T-cell (primary cell): ENCODE measurements around the gene GLIS1. TPM values are rescaled to one million over a fixed set of nuclear protein-coding genes. Genes with fewer than 3 reads are reported as not detected.

ENCODE experiments used
- ATAC-seq, 4 experiments: fragments of 200-7000 bp in 3 of 4; fragments of 150-1000 bp in 1 of 4; cut with Tn5 transposase; replicated peaks in 1 of 4; 1 replicate in 3 of 4; 2 replicates in 1 of 4; pipeline ENCODE4 v1.10.0; 2021; ENCODE audit warnings: moderate library complexity in 3 of 4, mild to moderate bottlenecking in 2 of 4, moderate number of reproducible peaks in 1 of 4
- CTCF ChIA-PET, 2 donors: fragments of 300-600 bp; sonication (Branson Sonifier 250); formaldehyde crosslinking; loops; one replicate each; lab custom pipeline; 2022; ENCODE audit warnings: antibody characterized with exemption in 2 of 2; lab: Charles Lee
- POLR2A ChIA-PET, 2 donors: fragments of 300-600 bp; sonication (Branson Sonifier 250); formaldehyde crosslinking; loops; one replicate each; lab custom pipeline; 2022; ENCODE audit warnings: antibody characterized with exemption in 2 of 2; lab: Charles Lee
- DNase-seq, 35 experiments: peaks; one replicate each; pipeline versions ENCODE4 v3.0.0 to v3.0.0-alpha.2; 2013 to 2023
- H3K27ac ChIP-seq: one replicate; pipeline ENCODE4 v1.5.1; 2013; ENCODE audit warnings: low read length
- H3K27me3 ChIP-seq, 2 experiments: replicated peaks in 1 of 2; 1 replicate in 1 of 2; 2 replicates in 1 of 2; pipeline versions ENCODE4 v1.6.1 to v1.7.0; 2013; ENCODE audit warnings: low read length in 1 of 2, mixed read lengths in 1 of 2; ENCODE audit not compliant: control insufficient read depth in 2 of 2, insufficient read depth in 2 of 2; ENCODE audit errors: extremely low read depth in 1 of 2
- H3K36me3 ChIP-seq, 2 donors: 1 replicate in 1 of 2; 2 replicates in 1 of 2; pipeline versions ENCODE4 v1.6.1 to v1.7.0; 2013; ENCODE audit warnings: low read length in 1 of 2; ENCODE audit not compliant: control insufficient read depth in 2 of 2, insufficient read depth in 1 of 2; ENCODE audit errors: extremely low read depth in 1 of 2
- H3K4me1 ChIP-seq, 2 experiments: 1 replicate in 1 of 2; 2 replicates in 1 of 2; pipeline versions ENCODE4 v1.6.1 to v1.7.0; 2013; ENCODE audit warnings: low read length in 2 of 2, mixed read lengths in 1 of 2; ENCODE audit not compliant: insufficient read depth in 2 of 2, control insufficient read depth in 1 of 2; ENCODE audit errors: extremely low read depth in 1 of 2
- H3K4me3 ChIP-seq, 2 donors: 1 replicate in 1 of 2; 2 replicates in 1 of 2; pipeline versions ENCODE4 v1.5.1 to v1.7.0; 2013; ENCODE audit warnings: mild to moderate bottlenecking in 2 of 2, low read length in 1 of 2, moderate library complexity in 1 of 2; ENCODE audit not compliant: control insufficient read depth in 1 of 2; ENCODE audit errors: extremely low read depth in 1 of 2
- H3K9me3 ChIP-seq: 2 replicates; pipeline ENCODE4 v1.7.0; 2013
- H3K27ac Mint-ChIP-seq, 2 donors: one replicate each; pipeline ENCODE4 v1.8.0; 2020 to 2021; ENCODE audit warnings: mild to moderate bottlenecking in 2 of 2, mixed read lengths in 2 of 2
- H3K27me3 Mint-ChIP-seq, 2 donors: one replicate each; pipeline ENCODE4 v1.8.0; 2021 to 2022; ENCODE audit warnings: mixed read lengths in 2 of 2
- H3K36me3 Mint-ChIP-seq: one replicate; pipeline ENCODE4 v1.8.0; 2021; ENCODE audit warnings: mixed read lengths
- H3K4me1 Mint-ChIP-seq, 3 donors: one replicate each; pipeline ENCODE4 v1.8.0; 2020 to 2022; ENCODE audit warnings: mixed read lengths in 3 of 3, mild to moderate bottlenecking in 1 of 3
- H3K4me3 Mint-ChIP-seq, 3 donors: one replicate each; pipeline ENCODE4 v1.8.0; 2020 to 2022; ENCODE audit warnings: mild to moderate bottlenecking in 3 of 3, mixed read lengths in 3 of 3, moderate library complexity in 3 of 3
- H3K9me3 Mint-ChIP-seq, 3 donors: one replicate each; pipeline ENCODE4 v1.8.0; 2020 to 2022; ENCODE audit warnings: mixed read lengths in 3 of 3
- WGBS: methylation state at CpG from one replicate; pipeline ENCODE4 v1.1.5; 2013; ENCODE audit warnings: missing lambda C conversion rate; ENCODE audit not compliant: insufficient coverage; 5-methylcytosine and 5-hydroxymethylcytosine counted together
- total RNA-seq, 35 experiments: library from RNA in 6 of 35; stranded (reverse) in 6 of 35; fragments of 120-200 nt in 1 of 35; gene quantifications; one replicate each; pipeline versions ENCODE4 v1.2.1 to v1.2.4 and lab custom pipeline; 2013 to 2026

Gene GLIS1
- not detected for total RNA-seq
- total RNA-seq (2013): 0.04 TPM
- total RNA-seq (lab: John Stamatoyannopoulos, UW): 0 to 0.12 (median 0) reads per million in 29 experiments

GRCh38 chr1:53739109-53739681 lies at the start of gene GLIS1:
GLIS1 (minus strand) TSS chr1:53739164; CDS start chr1:53738064, 1,100 bp downstream.
- peaks cover 0 to 11% of the 10 kb centered on the region in 2 experiments for H3K4me1 ChIP-seq
- 1% methylated on average over 71 of the region's 73 CpGs for WGBS
- ChIA-PET POLR2A (no interaction called here), CTCF (no interaction called here)
- ATAC-seq: peak; percentile 79 to 88 (median 85)
- no peaks in the 10 kb centered on the region for H3K9me3 ChIP-seq
- Mint-ChIP-seq H3K4me1 (peaks cover 0 to 8% (median 7%) of the 10 kb centered on the region in 3 donors), H3K27me3 (peaks cover 45 to 59% of the 10 kb centered on the region in 2 donors), H3K9me3 (peaks cover 3 to 9% (median 3%) of the 10 kb centered on the region in 3 donors), H3K4me3 (peak within 1 kb of the TSS; percentile 51 to 75 (median 64)), H3K27ac (no peak within 1 kb of the TSS), H3K36me3 (no peaks in the 10 kb centered on the region)
- H3K27ac ChIP-seq: no peak within 1 kb of the TSS
- peak within 1 kb of the TSS in 1 of 2 donors; percentile 66 for H3K4me3 ChIP-seq
- peaks cover 5 to 37% of the 10 kb centered on the region in 2 experiments for H3K27me3 ChIP-seq
- DNase-seq: peak in 12 of 35 experiments; percentile 2 to 39 (median 14)
- H3K36me3 ChIP-seq: no peaks in the 10 kb centered on the region

GRCh38 chr1:53787655-53788054 lies 48.7 kb upstream of the GLIS1 start:
- H3K27ac Mint-ChIP-seq: no peak overlapping the region
- H3K4me1 ChIP-seq: no peaks in the 10 kb centered on the region
- ChIA-PET CTCF (no interaction called here), POLR2A (no interaction called here)
- H3K4me1 Mint-ChIP-seq: no peaks in the 10 kb centered on the region
- H3K4me3 Mint-ChIP-seq: no peak overlapping the region
- H3K9me3 Mint-ChIP-seq: no peaks in the 10 kb centered on the region
- no peak for ATAC-seq
- no peak overlapping the region for H3K27ac ChIP-seq
- WGBS: no CpG with 5 or more reads among the region's 3 CpGs
- H3K27me3 Mint-ChIP-seq: no peaks in the 10 kb centered on the region
- no peaks in the 10 kb centered on the region for H3K27me3 ChIP-seq
- DNase-seq: no peak
- H3K36me3 ChIP-seq: peaks cover 0 to 47% of the 10 kb centered on the region in 2 donors
- no peak overlapping the region for H3K4me3 ChIP-seq
- peaks cover 53% of the 10 kb centered on the region for H3K36me3 Mint-ChIP-seq
- H3K9me3 ChIP-seq: no peaks in the 10 kb centered on the region

- H3K27me3 Mint-ChIP-seq: no peaks in the 10 kb centered on the region
- no peaks in the 10 kb centered on the region for H3K9me3 Mint-ChIP-seq
- no peak overlapping the region for H3K4me3 Mint-ChIP-seq
- H3K4me1 Mint-ChIP-seq: no peaks in the 10 kb centered on the region
- ChIA-PET POLR2A (no interaction called here), CTCF (no interaction called here)
- Histone ChIP-seq H3K9me3 (no peaks in the 10 kb centered on the region), H3K27ac (no peak overlapping the region), H3K4me1 (no peaks in the 10 kb centered on the region), H3K4me3 (no peak overlapping the region), H3K36me3 (peaks cover 0 to 44% of the 10 kb centered on the region in 2 donors), H3K27me3 (no peaks in the 10 kb centered on the region)
- H3K36me3 Mint-ChIP-seq: peaks cover 59% of the 10 kb centered on the region
- WGBS: no CpG with 5 or more reads among the region's 1 CpG
- H3K27ac Mint-ChIP-seq: no peak overlapping the region
- no peak for ATAC-seq
- DNase-seq: no peak
Observed at GRCh38 chr1:53783056-53783455, 44.1 kb upstream of the GLIS1 start.

- ATAC-seq (no peak), DNase-seq (no peak)
- no peaks in the 10 kb centered on the region for H3K27me3 Mint-ChIP-seq
- H3K27me3 ChIP-seq: no peaks in the 10 kb centered on the region
- no peak overlapping the region for H3K4me3 ChIP-seq
- POLR2A ChIA-PET: no interaction called here
- H3K4me1 ChIP-seq: no peaks in the 10 kb centered on the region
- H3K27ac Mint-ChIP-seq: no peak overlapping the region
- H3K9me3 ChIP-seq: no peaks in the 10 kb centered on the region
- no peak overlapping the region for H3K27ac ChIP-seq
- no peak overlapping the region for H3K4me3 Mint-ChIP-seq
- WGBS: 100% methylated on average over 1 of the region's 3 CpGs
- no peaks in the 10 kb centered on the region for H3K9me3 Mint-ChIP-seq
- H3K36me3 ChIP-seq: peaks cover 0 to 42% of the 10 kb centered on the region in 2 donors
- H3K36me3 Mint-ChIP-seq: peaks cover 63% of the 10 kb centered on the region
- CTCF ChIA-PET: no interaction called here
- H3K4me1 Mint-ChIP-seq: no peaks in the 10 kb centered on the region
Observed at GRCh38 chr1:53781654-53782053, 42.7 kb upstream of the GLIS1 start.

GRCh38 chr1:53777272-53777671 lies 38.3 kb upstream of the GLIS1 start:
- ChIA-PET CTCF (no interaction called here), POLR2A (no interaction called here)
- ATAC-seq (no peak), DNase-seq (no peak)
- no CpG with 5 or more reads among the region's 1 CpG for WGBS
- Mint-ChIP-seq H3K27me3 (no peaks in the 10 kb centered on the region), H3K27ac (no peak overlapping the region), H3K4me3 (no peak overlapping the region), H3K4me1 (no peaks in the 10 kb centered on the region), H3K36me3 (peaks cover 46% of the 10 kb centered on the region), H3K9me3 (no peaks in the 10 kb centered on the region)
- Histone ChIP-seq H3K4me1 (no peaks in the 10 kb centered on the region), H3K36me3 (peaks cover 0 to 30% of the 10 kb centered on the region in 2 donors), H3K27me3 (no peaks in the 10 kb centered on the region), H3K27ac (no peak overlapping the region), H3K9me3 (no peaks in the 10 kb centered on the region), H3K4me3 (no peak overlapping the region)

GRCh38 chr1:53771648-53772047 lies 32.7 kb upstream of the GLIS1 start:
- Mint-ChIP-seq H3K9me3 (no peaks in the 10 kb centered on the region), H3K27me3 (no peaks in the 10 kb centered on the region), H3K27ac (no peak overlapping the region), H3K4me1 (peaks cover 0 to 10% (median 8%) of the 10 kb centered on the region in 3 donors), H3K36me3 (peaks cover 49% of the 10 kb centered on the region), H3K4me3 (no peak overlapping the region)
- DNase-seq (no peak), ATAC-seq (no peak)
- peaks cover 0 to 9% of the 10 kb centered on the region in 2 donors for H3K36me3 ChIP-seq
- H3K9me3 ChIP-seq: no peaks in the 10 kb centered on the region
- WGBS: no CpG with 5 or more reads among the region's 2 CpGs
- H3K4me1 ChIP-seq: no peaks in the 10 kb centered on the region
- CTCF ChIA-PET: no interaction called here
- H3K27ac ChIP-seq: no peak overlapping the region
- no peaks in the 10 kb centered on the region for H3K27me3 ChIP-seq
- no peak overlapping the region for H3K4me3 ChIP-seq
- POLR2A ChIA-PET: no interaction called here
